Kidney (tissue), 14 donors: ENCODE measurements around the gene TNFRSF1B. TPM values are rescaled to one million over a fixed set of nuclear protein-coding genes. Genes with fewer than 3 reads are reported as not detected.

ENCODE experiments used
- DNase-seq, 5 donors: peaks; one replicate each; pipeline ENCODE4 v3.0.0-alpha.2; 2013 to 2020
- FAIRE-seq: peaks from 2 replicates; lab custom pipeline; 2012; peaks lifted over from hg19 to GRCh38; lab: Jason Lieb, UNC
- H3K27ac ChIP-seq, 2 donors: one replicate each; pipeline ENCODE4 v1.7.0; 2013; ENCODE audit warnings: low read depth in 2 of 2, low read length in 2 of 2, inconsistent platforms in 1 of 2
- H3K27me3 ChIP-seq: one replicate; pipeline ENCODE4 v1.7.1; 2013; ENCODE audit warnings: low read length, inconsistent platforms; ENCODE audit not compliant: control insufficient read depth, insufficient read depth
- H3K36me3 ChIP-seq, 3 donors: one replicate each; pipeline versions ENCODE4 v1.7.0 to v1.7.1; 2013; ENCODE audit warnings: low read length in 3 of 3, control low read depth in 1 of 3, inconsistent platforms in 1 of 3; ENCODE audit not compliant: insufficient read depth in 3 of 3, control insufficient read depth in 2 of 3
- H3K4me1 ChIP-seq, 3 donors: one replicate each; pipeline versions ENCODE4 v1.7.0 to v1.7.1; 2013; ENCODE audit warnings: low read length in 3 of 3, inconsistent platforms in 1 of 3, low read depth in 1 of 3; ENCODE audit not compliant: control insufficient read depth in 2 of 3, insufficient read depth in 2 of 3
- H3K4me3 ChIP-seq, 3 donors: one replicate each; pipeline versions ENCODE4 v1.7.0 to v1.8.1; 2013; ENCODE audit warnings: low read length in 3 of 3, control low read depth in 1 of 3, inconsistent platforms in 1 of 3
- H3K9ac ChIP-seq, 3 donors: one replicate each; pipeline versions ENCODE4 v1.7.0 to v1.7.1; 2013; ENCODE audit warnings: low read length in 3 of 3, control low read depth in 1 of 3, inconsistent platforms in 1 of 3
- H3K9me3 ChIP-seq, 3 donors: one replicate each; pipeline versions ENCODE4 v1.7.0 to v1.7.1; 2013; ENCODE audit warnings: low read length in 3 of 3, control low read depth in 1 of 3, inconsistent platforms in 1 of 3; ENCODE audit not compliant: control insufficient read depth in 2 of 3, insufficient read depth in 1 of 3
- CTCF ChIP-seq: IDR thresholded peaks from 3 replicates; pipeline ENCODE4 v1.5.1; 2012; ENCODE audit warnings: mild to moderate bottlenecking, moderate library complexity, borderline replicate concordance; ENCODE audit not compliant: insufficient read depth; ENCODE audit errors: extremely low read depth
- intact Hi-C: fragments of 100-400 bp; cut with DNase I; formaldehyde crosslinking; loops from one replicate; pipeline ENCODE4 v1.11.1; 2022
- polyA plus RNA-seq: library from polyadenylated mRNA; stranded (reverse); fragments of 350-450 nt; fragmentation: Illumina TruSeq; extraction: RNeasy Lipid Tissue Mini Kit (QIAGEN cat#74804); gene quantifications from one replicate; pipeline ENCODE4 v1.2.3, GENCODE V29; 2014; ENCODE audit warnings: low read depth, low replicate concordance; ENCODE audit not compliant: insufficient read depth
- total RNA-seq: library from RNA; stranded (reverse); fragmentation: NEBNext Ultra II Directional; extraction: Animal tissue kit (Norgen Biotek cat#: 25700); gene quantifications from one replicate; pipeline ENCODE4 v1.2.1, GENCODE V29; 2021
- donor health status: control.
- donor health status: control.
- donor health status: control.
- donor health status: control.
- donor health status: control.
- donor health status: DM: yes; HTN: yes; CAD: no.
- donor health status: Normal renal cell carcinoma (clear cell type).

The TNFRSF1B gene
- total and polyA plus RNA-seq, 2 donors from 2014 or later: 7.7 to 47.1 TPM

GRCh38 chr1:12162459-12163137 lies 4.2 kb upstream of the TNFRSF1B start:
- H3K27me3 ChIP-seq: no peaks in the 10 kb centered on the region
- peaks cover 0 to 18% (median 0%) of the 10 kb centered on the region in 3 donors for H3K4me1 ChIP-seq
- H3K4me3 ChIP-seq: no peak overlapping the region
- TF ChIP-seq CTCF: no peak
- H3K36me3 ChIP-seq: no peaks in the 10 kb centered on the region
- FAIRE-seq: no peak
- H3K27ac ChIP-seq: no peak overlapping the region
- intact Hi-C loops: no loop called here
- no peak for DNase-seq
- H3K9me3 ChIP-seq: no peaks in the 10 kb centered on the region
- no peak overlapping the region for H3K9ac ChIP-seq

- Histone ChIP-seq H3K9me3 (no peaks in the 10 kb centered on the region), H3K27ac (no peak overlapping the region), H3K4me1 (peaks cover 0 to 18% (median 0%) of the 10 kb centered on the region in 3 donors), H3K27me3 (no peaks in the 10 kb centered on the region), H3K4me3 (no peak overlapping the region), H3K9ac (no peak overlapping the region), H3K36me3 (no peaks in the 10 kb centered on the region)
- no peak for TF ChIP-seq CTCF
- no peak for DNase-seq
- no peak for FAIRE-seq
- intact Hi-C loops: no loop called here
These were observed 3.6 kb upstream of the TNFRSF1B start for GRCh38 chr1:12163210-12163609.

DNA sequence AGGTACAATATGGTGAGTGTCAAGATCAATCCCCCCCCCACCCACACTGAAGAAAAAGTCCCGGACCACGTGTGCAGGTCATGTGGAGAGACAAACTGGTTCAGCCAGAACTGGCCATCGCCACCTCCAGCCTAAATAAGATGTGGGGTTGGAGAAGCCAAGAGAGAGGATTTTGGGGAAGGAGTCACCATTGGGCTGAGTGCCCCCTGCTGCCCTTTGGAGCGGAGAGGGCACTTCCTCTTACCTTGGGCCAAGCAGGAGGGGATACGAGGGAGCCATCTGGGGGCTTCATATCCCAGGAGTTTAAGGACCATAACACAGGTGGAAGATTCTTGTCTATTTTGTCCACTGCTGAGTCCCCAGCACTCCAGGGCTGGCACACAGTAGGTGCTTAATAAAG lies 2.6 kb upstream of the TNFRSF1B start:
- H3K4me3 ChIP-seq: no peak overlapping the region
- no peak overlapping the region for H3K27ac ChIP-seq
- no peak for FAIRE-seq
- intact Hi-C loops: no loop called here
- no peak for TF ChIP-seq CTCF
- no peak overlapping the region for H3K9ac ChIP-seq
- peaks cover 0 to 20% (median 0%) of the 10 kb centered on the region in 3 donors for H3K4me1 ChIP-seq
- H3K27me3 ChIP-seq: no peaks in the 10 kb centered on the region
- H3K9me3 ChIP-seq: no peaks in the 10 kb centered on the region
- H3K36me3 ChIP-seq: no peaks in the 10 kb centered on the region
- DNase-seq: no peak
